ENCODE data around the gene REL. TPM values are rescaled to one million over a fixed set of nuclear protein-coding genes. Genes with fewer than 3 reads are reported as not detected.

Gene REL
- total RNA-seq, 1 experiment from 2014 or later: 10.0 TPM

DNA sequence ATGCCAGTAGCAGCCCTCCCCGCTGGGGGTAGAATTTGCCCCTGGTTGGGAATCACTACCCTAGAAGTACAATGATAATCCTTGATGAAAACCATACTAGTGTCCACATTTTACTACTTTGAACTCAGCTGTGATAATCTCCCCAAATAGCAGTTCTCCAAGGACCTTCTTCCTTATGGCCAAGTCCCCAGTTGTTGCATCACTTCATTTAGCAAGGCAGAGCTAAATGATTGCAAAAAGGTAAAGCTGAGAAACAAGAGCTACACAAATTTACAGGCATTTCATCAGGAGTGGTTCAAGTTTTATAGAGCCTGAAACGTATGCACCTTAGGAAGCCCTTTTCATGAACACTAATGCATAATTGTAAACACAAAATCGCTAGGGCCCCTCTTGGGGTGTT lies 44.9 kb upstream of the REL start:
- no peak overlapping the region for H3K27ac ChIP-seq (ENCODE audit: low read length)
- no peaks in the 10 kb centered on the region for H3K9me3 ChIP-seq (ENCODE audit: control insufficient read depth, insufficient read depth, low read depth, low read length)
- H3K36me3 ChIP-seq (ENCODE audit: control insufficient read depth, insufficient read depth, low read length): no peaks in the 10 kb centered on the region
- ChIA-PET POLR2A (no interaction called here), CTCF (no interaction called here)
- DNase-seq (ENCODE audit: low read depth, low spot score): no peak
- intact Hi-C loops (cut with micrococcal nuclease; ENCODE audit: unreplicated experiment): no loop called here
- in situ Hi-C loops (cut with HindIII; ENCODE audit: low pct_unique_long_range_greater_than_20kb, low sequenced_read_pairs): no loop called here
- BruUV-seq (replicated peaks): no TSS peak
- TF ChIP-seq, protein P1, sequence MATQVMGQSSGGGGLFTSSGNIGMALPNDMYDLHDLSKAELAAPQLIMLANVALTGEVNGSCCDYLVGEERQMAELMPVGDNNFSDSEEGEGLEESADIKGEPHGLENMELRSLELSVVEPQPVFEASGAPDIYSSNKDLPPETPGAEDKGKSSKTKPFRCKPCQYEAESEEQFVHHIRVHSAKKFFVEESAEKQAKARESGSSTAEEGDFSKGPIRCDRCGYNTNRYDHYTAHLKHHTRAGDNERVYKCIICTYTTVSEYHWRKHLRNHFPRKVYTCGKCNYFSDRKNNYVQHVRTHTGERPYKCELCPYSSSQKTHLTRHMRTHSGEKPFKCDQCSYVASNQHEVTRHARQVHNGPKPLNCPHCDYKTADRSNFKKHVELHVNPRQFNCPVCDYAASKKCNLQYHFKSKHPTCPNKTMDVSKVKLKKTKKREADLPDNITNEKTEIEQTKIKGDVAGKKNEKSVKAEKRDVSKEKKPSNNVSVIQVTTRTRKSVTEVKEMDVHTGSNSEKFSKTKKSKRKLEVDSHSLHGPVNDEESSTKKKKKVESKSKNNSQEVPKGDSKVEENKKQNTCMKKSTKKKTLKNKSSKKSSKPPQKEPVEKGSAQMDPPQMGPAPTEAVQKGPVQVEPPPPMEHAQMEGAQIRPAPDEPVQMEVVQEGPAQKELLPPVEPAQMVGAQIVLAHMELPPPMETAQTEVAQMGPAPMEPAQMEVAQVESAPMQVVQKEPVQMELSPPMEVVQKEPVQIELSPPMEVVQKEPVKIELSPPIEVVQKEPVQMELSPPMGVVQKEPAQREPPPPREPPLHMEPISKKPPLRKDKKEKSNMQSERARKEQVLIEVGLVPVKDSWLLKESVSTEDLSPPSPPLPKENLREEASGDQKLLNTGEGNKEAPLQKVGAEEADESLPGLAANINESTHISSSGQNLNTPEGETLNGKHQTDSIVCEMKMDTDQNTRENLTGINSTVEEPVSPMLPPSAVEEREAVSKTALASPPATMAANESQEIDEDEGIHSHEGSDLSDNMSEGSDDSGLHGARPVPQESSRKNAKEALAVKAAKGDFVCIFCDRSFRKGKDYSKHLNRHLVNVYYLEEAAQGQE (IDR thresholded peaks at IDR 0.05; ENCODE audit: insufficient read depth in 1 of 2, low read depth in 2 of 2, low read length in 1 of 2): no peak
- TF ChIP-seq SIN3A (IDR thresholded peaks at IDR 0.05; ENCODE audit: borderline replicate concordance, insufficient read depth, low read depth, low read length) (no peak), POLR2AphosphoS5 (IDR thresholded peaks at IDR 0.05; ENCODE audit: low read depth, low read length) (no peak), TCF7L2 (IDR thresholded peaks at IDR 0.05; ENCODE audit: low read depth, low read length) (no peak)
- TF ChIP-seq, protein P2, sequence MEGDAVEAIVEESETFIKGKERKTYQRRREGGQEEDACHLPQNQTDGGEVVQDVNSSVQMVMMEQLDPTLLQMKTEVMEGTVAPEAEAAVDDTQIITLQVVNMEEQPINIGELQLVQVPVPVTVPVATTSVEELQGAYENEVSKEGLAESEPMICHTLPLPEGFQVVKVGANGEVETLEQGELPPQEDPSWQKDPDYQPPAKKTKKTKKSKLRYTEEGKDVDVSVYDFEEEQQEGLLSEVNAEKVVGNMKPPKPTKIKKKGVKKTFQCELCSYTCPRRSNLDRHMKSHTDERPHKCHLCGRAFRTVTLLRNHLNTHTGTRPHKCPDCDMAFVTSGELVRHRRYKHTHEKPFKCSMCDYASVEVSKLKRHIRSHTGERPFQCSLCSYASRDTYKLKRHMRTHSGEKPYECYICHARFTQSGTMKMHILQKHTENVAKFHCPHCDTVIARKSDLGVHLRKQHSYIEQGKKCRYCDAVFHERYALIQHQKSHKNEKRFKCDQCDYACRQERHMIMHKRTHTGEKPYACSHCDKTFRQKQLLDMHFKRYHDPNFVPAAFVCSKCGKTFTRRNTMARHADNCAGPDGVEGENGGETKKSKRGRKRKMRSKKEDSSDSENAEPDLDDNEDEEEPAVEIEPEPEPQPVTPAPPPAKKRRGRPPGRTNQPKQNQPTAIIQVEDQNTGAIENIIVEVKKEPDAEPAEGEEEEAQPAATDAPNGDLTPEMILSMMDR (IDR thresholded peaks at IDR 0.05): no peak
- ATAC-seq: no peak
- no peak overlapping the region for H3K4me3 ChIP-seq (ENCODE audit: low read depth in 2 of 2, low read length in 2 of 2)
- peaks cover 21% of the 10 kb centered on the region for H3K27me3 ChIP-seq (ENCODE audit: control insufficient read depth, insufficient read depth, low read length)
- no peaks in the 10 kb centered on the region for H3K4me1 ChIP-seq (ENCODE audit: control insufficient read depth, insufficient read depth, low read length)

DNA sequence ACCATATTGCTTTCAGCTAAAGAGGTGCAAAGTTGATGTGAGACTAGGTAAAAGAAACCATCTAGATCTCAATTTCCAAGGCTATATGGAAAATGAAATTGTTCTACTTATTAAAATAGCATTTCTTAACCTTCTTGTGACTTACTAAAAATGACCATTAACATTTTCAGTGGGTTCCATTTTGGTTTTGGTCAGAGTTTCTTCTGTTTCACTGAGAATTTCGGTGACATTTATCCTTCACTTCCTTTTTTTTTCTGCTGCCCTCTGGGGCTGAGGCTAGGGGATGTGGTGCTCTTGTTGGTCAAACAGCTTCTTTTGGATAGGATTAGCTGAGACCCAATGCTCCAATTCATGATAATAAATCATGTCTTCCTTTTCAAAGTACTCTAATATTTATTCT lies 44.3 kb upstream of the REL start:
- peaks cover 21% of the 10 kb centered on the region for H3K27me3 ChIP-seq (ENCODE audit: control insufficient read depth, insufficient read depth, low read length)
- ATAC-seq (no peak), DNase-seq (ENCODE audit: low read depth, low spot score) (no peak)
- no peaks in the 10 kb centered on the region for H3K9me3 ChIP-seq (ENCODE audit: control insufficient read depth, insufficient read depth, low read depth, low read length)
- intact Hi-C loops (cut with micrococcal nuclease; ENCODE audit: unreplicated experiment): no loop called here
- no peak overlapping the region for H3K27ac ChIP-seq (ENCODE audit: low read length)
- H3K4me3 ChIP-seq (ENCODE audit: low read depth in 2 of 2, low read length in 2 of 2): no peak overlapping the region
- no peak for TF ChIP-seq SIN3A (IDR thresholded peaks at IDR 0.05; ENCODE audit: borderline replicate concordance, insufficient read depth, low read depth, low read length)
- TF ChIP-seq, protein P2 (IDR thresholded peaks at IDR 0.05): no peak
- ChIA-PET POLR2A (no interaction called here), CTCF (no interaction called here)
- BruUV-seq (replicated peaks): no TSS peak
- H3K36me3 ChIP-seq (ENCODE audit: control insufficient read depth, insufficient read depth, low read length): no peaks in the 10 kb centered on the region
- in situ Hi-C loops (cut with HindIII; ENCODE audit: low pct_unique_long_range_greater_than_20kb, low sequenced_read_pairs): no loop called here
- H3K4me1 ChIP-seq (ENCODE audit: control insufficient read depth, insufficient read depth, low read length): no peaks in the 10 kb centered on the region

DNA sequence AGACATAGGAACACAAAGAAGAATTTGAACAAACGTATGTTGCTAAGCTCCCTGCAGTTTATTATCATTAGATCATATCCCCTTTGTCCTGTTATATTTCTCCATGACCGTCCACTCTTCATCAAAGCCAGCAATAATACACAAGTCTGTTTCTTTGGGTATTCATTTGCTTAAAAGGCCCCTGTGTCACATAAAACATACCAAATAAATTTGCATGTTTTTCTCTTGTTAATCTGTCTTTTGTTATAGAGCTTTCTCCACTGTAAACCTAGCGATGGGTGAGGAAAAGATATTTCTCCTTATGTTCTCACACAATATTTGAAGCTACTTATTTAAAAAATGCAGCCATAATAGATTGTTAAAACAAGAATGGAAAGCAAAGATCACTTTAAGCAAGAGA lies 42.9 kb upstream of the REL start:
- ATAC-seq (no peak), DNase-seq (ENCODE audit: low read depth, low spot score) (no peak)
- intact Hi-C loops (cut with micrococcal nuclease; ENCODE audit: unreplicated experiment) (no loop called here), in situ Hi-C loops (cut with HindIII; ENCODE audit: low pct_unique_long_range_greater_than_20kb, low sequenced_read_pairs) (no loop called here)
- Histone ChIP-seq H3K4me1 (ENCODE audit: control insufficient read depth, insufficient read depth, low read length) (no peaks in the 10 kb centered on the region), H3K9me3 (ENCODE audit: control insufficient read depth, insufficient read depth, low read depth, low read length) (no peaks in the 10 kb centered on the region), H3K27ac (ENCODE audit: low read length) (no peak overlapping the region), H3K4me3 (ENCODE audit: low read depth in 2 of 2, low read length in 2 of 2) (no peak overlapping the region), H3K36me3 (ENCODE audit: control insufficient read depth, insufficient read depth, low read length) (no peaks in the 10 kb centered on the region), H3K27me3 (ENCODE audit: control insufficient read depth, insufficient read depth, low read length) (peaks cover 16% of the 10 kb centered on the region)
- ChIA-PET CTCF (no interaction called here), POLR2A (no interaction called here)
- BruUV-seq (replicated peaks): no TSS peak
- TF ChIP-seq SIN3A (IDR thresholded peaks at IDR 0.05; ENCODE audit: borderline replicate concordance, insufficient read depth, low read depth, low read length): no peak
- TF ChIP-seq, protein P2 (IDR thresholded peaks at IDR 0.05): no peak
- TF ChIP-seq TCF7L2 (IDR thresholded peaks at IDR 0.05; ENCODE audit: low read depth, low read length): no peak
- TF ChIP-seq, protein P1 (IDR thresholded peaks at IDR 0.05; ENCODE audit: insufficient read depth in 1 of 2, low read depth in 2 of 2, low read length in 1 of 2): no peak
- TF ChIP-seq POLR2AphosphoS5 (IDR thresholded peaks at IDR 0.05; ENCODE audit: low read depth, low read length): no peak
